HCT116 (cell line): ENCODE results near the gene PPM1H. TPM values are rescaled to one million over a fixed set of nuclear protein-coding genes. Genes with fewer than 3 reads are reported as not detected.

Source experiments
- CTCF ChIP-seq, 3 experiments: fragments of 200-600 bp in 1 of 3; sonication (generic) in 1 of 3; IDR thresholded peaks in 2 of 3; conservative IDR thresholded peaks in 1 of 3; 2 replicates each; pipeline ENCODE4 v1.5.1; 2012 to 2017; ENCODE audit warnings: low read depth in 2 of 3, low read length in 2 of 3, antibody characterized with exemption in 1 of 3, borderline replicate concordance in 1 of 3, control low read depth in 1 of 3, mild to moderate bottlenecking in 1 of 3, mixed read lengths in 1 of 3, mixed run types in 1 of 3, moderate library complexity in 1 of 3; ENCODE audit not compliant: insufficient read depth in 1 of 3
- EGR1 ChIP-seq: IDR thresholded peaks from 2 replicates; pipeline ENCODE4 v1.6.1; 2012; ENCODE audit warnings: low read depth
- ELF1 ChIP-seq: IDR thresholded peaks from 2 replicates; pipeline ENCODE4 v1.6.1; 2012; ENCODE audit warnings: low read depth, borderline replicate concordance
- EZH2phosphoT487 ChIP-seq: fragments of 200-600 bp; IDR thresholded peaks from 2 replicates; pipeline ENCODE4 v1.6.1; 2018; ENCODE audit warnings: antibody characterized with exemption, borderline replicate concordance
- JUND ChIP-seq: IDR thresholded peaks from 2 replicates; pipeline ENCODE4 v1.6.1; 2012
- POLR2A ChIP-seq: IDR thresholded peaks from 2 replicates; pipeline ENCODE4 v1.7.0; 2011; ENCODE audit warnings: borderline replicate concordance; ENCODE audit not compliant: insufficient read depth, insufficient read length; ENCODE audit errors: extremely low read depth
- POLR2AphosphoS5 ChIP-seq: IDR thresholded peaks from 2 replicates; pipeline ENCODE4 v1.6.1; 2011; ENCODE audit warnings: mild to moderate bottlenecking, low read depth, low read length, moderate library complexity
- RAD21 ChIP-seq: IDR thresholded peaks from 2 replicates; pipeline ENCODE4 v1.6.1; 2012; ENCODE audit warnings: low read depth, mild to moderate bottlenecking
- SIN3A ChIP-seq: IDR thresholded peaks from 2 replicates; pipeline ENCODE4 v1.6.1; 2012; ENCODE audit warnings: low read depth
- SP1 ChIP-seq: IDR thresholded peaks from 2 replicates; pipeline ENCODE4 v1.6.1; 2012; ENCODE audit warnings: low read depth
- SRF ChIP-seq: IDR thresholded peaks from 2 replicates; pipeline ENCODE4 v1.6.1; 2012; ENCODE audit warnings: low read depth
- YY1 ChIP-seq: IDR thresholded peaks from 2 replicates; pipeline ENCODE4 v1.6.1; 2011; ENCODE audit warnings: low read length, low read depth, moderate library complexity, mild to moderate bottlenecking; ENCODE audit not compliant: insufficient replicate concordance; ENCODE audit errors: extremely low read depth
- ZBTB33 ChIP-seq: IDR thresholded peaks from 2 replicates; pipeline ENCODE4 v1.6.1; 2011; ENCODE audit warnings: mild to moderate bottlenecking, low read length, moderate library complexity; ENCODE audit not compliant: insufficient replicate concordance; ENCODE audit errors: extremely low read depth
- ZFX ChIP-seq: fragments of 450-650 bp; IDR thresholded peaks from 2 replicates; pipeline ENCODE4 v1.6.1; 2017
- total RNA-seq: library from RNA; stranded (reverse); gene quantifications from one replicate; pipeline ENCODE4 v1.2.1, GENCODE V29; 2021; ENCODE audit not compliant: unreplicated experiment

Gene PPM1H
- total RNA-seq, 1 experiment from 2014 or later, result 8.0 TPM

GRCh38 chr12:62603061-62603810 lies 331.7 kb downstream of the PPM1H start (continued):
- TF ChIP-seq ZBTB33 (no peak), EGR1 (no peak), SRF (no peak), SIN3A (no peak; the same call in 1 of the 2 replicates), SP1 (no peak), ZFX (peak; percentile 62), POLR2AphosphoS5 (no peak), EZH2phosphoT487 (no peak), POLR2A (peak; percentile 43), YY1 (no peak), CTCF (IDR thresholded peaks at IDR 0.05 in 2 of 3, conservative IDR thresholded peaks at IDR 0.05 in 1 of 3; ENCODE audit: borderline replicate concordance in 1 of 3, insufficient read depth in 1 of 3, low read depth in 2 of 3, low read length in 2 of 3) (peak in 1 of 3 experiments; percentile 25; a peak in 2 of 6 replicates), ELF1 (no peak), RAD21 (peak; percentile 63), JUND (no peak)
